GM18858 (cell line): ENCODE measurements around the gene ATG9B.
"Not testable (repeated sequence)": the region's sequence is repeated elsewhere in the genome, so short reads cannot be mapped to it uniquely, and the experiment has no call there.

Experiments used
- ATAC-seq: cut with Tn5 transposase; IDR thresholded peaks from one replicate; pipeline ENCODE4 v1.9.1; 2021; ENCODE audit not compliant: unreplicated experiment

ATG9B gene

GRCh38 chr7:151059367-151060112, 35.2 kb upstream of the ATG9B start, which contains the start of gene SLC4A2:
TSS of gene SLC4A2 (plus strand) at chr7:151059589. CDS start at chr7:151061988, 2,399 bp downstream.
- ATAC-seq: no peak

DNA sequence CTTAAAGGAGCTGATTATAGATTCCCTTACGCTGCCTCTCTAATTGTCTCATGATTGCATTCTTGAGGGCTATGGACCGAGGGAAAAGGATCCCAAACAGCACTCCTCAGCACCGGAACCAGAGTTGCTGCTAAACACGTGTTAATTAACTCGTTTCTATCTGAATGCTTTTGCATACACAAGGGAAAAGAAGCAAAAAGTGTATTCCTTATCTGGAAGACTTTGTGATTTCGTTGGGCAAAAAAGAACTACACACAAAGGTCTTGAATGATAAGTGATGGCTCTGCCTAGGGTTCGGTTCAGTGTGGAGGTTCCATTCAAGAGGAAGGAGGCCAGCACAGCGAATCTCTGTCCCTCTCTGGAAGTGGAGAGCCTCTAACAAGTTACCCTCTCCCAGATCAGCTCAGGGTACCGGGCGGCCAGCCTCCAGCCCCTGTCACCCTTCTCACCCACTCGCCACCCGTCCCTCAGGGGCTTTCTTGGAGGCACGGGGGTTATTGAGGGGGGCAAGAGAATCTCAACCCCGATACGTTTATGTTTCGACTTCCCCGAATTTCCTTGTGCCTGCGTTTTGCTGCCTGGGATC, 34.6 kb upstream of the ATG9B start:
- ATAC-seq: no peak

DNA sequence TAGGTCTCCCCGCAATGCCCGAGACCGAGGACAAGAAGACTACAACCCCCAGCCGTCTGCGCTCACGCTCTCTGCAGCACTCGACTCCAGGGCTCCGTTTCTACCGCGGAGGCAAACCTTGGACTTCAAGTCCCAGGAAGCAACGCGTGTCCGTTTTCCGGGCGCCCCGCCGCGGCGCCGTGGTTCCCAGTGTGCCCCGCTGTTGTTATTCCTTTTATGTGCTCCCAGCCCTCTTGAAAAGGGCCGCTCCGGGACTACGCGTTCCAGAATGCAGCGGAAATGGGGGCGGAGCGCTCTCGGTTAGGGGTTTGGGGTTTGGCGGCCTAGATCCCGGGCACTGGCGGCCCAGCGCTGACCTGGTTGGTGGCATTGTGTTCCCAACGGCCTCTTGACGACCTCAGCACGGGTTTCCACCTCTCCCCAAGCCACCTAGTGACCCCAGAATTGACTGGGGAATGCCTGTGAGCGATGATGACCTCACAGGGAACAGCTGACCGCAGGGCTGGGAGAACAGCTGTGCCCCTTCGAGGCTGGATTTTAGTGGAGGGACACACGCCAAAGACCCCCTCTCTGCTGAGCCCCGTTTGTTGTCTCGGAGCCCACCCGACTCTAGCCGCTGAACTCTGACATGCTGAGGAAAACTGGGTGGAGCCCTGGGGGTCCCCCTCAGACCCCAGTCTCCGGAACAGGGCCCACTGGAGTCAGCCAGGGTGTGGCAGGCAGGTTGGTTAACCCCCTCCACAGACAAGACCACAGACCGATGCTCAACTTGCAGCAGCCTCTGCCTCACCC, 33.9 kb upstream of the ATG9B start:
- peak; percentile 81 for ATAC-seq

GRCh38 chr7:151057506-151057988, 33.3 kb upstream of the ATG9B start, which contains the start of gene CDK5:
TSS of gene CDK5 (minus strand) at chr7:151057897. CDS start at chr7:151057848, 49 bp downstream.
- ATAC-seq: peak; percentile 11

- ATAC-seq: no peak
Observed at GRCh38 chr7:151056666-151057505, 32.6 kb upstream of the ATG9B start.

GRCh38 chr7:151056283-151056665, 32.0 kb upstream of the ATG9B start:
- no peak for ATAC-seq

DNA sequence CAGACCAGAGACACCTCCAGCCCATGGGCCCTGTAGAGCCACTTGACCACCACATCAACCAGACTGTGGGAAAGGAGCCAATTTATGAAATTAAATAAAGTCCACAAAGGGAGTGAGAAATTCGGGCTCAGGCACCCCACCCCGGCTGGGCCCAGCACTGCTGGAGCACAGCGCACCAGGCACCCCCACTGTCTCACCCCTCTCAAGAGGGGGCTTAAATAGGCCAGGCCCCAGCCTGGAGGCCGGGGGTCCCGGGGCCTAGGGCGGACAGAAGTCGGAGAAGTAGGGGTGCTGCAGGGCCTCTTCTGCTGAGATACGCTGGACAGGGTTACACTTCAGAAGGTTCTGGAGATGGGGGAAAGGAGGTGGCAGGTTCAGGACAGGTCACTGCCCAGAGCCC, 29.5 kb upstream of the ATG9B start:
- ATAC-seq: no peak

DNA sequence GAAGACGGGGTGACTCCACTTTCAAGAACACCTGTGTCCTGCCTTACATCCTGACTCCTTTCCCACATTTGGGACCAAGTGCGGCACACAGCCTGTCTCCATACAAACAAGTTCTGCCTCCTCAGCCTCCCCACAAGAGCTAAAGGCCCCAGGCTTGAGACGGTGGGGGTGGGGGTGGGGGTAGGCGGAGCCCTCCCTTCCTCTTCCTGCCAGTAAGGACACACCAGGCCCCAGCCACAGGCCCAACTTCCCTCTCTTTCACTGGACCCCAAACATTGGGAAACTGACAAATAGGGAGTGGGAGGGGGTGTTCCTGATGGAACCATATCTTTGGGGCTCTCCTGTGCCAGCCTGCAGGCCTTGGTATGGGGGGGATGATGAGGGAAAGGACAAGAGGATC, 28.8 kb upstream of the ATG9B start:
- no peak for ATAC-seq

GRCh38 chr7:151051108-151051507, 26.8 kb upstream of the ATG9B start:
- no peak for ATAC-seq

DNA sequence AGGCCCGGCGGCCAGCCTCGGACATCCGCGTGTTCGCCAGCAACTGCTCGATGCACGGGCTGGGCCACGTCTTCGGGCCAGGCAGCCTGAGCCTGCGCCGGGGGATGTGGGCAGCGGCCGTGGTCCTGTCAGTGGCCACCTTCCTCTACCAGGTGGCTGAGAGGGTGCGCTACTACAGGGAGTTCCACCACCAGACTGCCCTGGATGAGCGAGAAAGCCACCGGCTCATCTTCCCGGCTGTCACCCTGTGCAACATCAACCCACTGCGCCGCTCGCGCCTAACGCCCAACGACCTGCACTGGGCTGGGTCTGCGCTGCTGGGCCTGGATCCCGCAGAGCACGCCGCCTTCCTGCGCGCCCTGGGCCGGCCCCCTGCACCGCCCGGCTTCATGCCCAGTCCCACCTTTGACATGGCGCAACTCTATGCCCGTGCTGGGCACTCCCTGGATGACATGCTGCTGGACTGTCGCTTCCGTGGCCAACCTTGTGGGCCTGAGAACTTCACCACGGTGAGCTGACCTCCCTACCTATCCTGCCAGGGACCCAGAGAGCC, 24.7 kb upstream of the ATG9B start:
- ATAC-seq: no peak

DNA sequence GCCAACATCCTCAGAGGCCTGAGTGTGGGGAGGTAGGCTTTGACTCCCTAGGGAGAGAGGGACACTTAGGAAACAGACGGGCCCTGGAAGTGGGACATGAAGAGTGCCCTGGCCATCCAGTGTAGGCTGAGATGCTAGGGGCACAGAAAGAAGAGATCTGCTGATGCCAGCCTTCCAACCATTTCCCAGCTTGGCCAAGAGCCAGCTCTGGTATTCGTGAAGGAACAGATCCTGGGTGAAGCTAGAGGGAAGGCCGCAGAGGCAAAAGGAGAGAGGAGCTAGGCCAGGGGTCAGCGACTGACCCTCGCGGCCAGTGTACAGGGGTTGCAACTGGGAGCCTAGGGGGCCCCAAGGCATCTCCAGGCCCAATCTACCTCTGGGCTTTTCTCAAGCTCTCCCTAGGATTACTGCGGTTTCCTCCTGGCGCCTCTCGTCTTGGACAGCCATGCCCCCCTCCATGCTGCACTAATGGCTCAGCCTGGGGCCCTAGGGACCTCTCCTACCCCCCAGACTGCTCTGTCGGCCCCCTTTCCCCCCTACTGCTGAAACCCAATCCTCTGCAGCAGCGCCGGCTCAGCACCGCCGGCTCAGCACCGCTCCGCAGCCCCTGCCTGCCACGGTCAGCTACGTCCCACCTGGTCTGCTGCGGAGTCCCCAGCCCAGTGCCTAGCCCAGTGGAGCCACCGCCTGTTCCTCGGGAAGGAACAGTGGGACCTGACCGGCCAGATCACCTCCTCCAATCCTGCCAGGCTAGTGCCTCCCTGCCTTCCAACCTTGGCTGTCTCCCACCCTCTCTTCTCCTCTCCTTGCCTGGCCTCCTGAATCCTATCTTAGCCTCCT, 23.9 kb upstream of the ATG9B start, which contains the start of gene ASIC3:
TSS of gene ASIC3 (plus strand) at position 556 of the 840 bp plus-strand sequence. CDS start 355 bp downstream, outside the sequence.
- ATAC-seq: no peak

GRCh38 chr7:151046603-151047573, 22.6 kb upstream of the ATG9B start:
- no peak for ATAC-seq

- no peak for ATAC-seq
Observed at GRCh38 chr7:151045967-151046366, 21.7 kb upstream of the ATG9B start.

DNA sequence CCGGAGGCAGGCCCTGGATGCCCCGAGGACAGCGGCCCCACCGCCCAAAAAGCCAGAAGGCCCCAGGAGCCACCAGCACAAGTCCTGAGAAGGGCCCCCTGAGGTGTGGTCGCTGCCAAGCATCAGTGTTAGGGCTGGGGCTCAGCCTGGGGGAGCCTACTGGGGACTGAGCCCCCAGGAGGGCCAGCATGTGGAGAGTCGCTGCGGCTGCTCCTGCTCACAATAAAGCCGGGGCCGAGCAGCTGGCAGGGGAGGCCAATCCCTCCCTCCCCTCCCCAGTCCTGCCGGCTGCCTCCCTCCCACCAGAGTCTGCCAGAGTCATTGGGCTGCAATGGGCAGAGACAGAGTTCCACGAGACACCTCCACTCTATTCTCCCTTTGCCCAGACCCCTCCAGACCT, 21.0 kb upstream of the ATG9B start:
- no peak for ATAC-seq

DNA sequence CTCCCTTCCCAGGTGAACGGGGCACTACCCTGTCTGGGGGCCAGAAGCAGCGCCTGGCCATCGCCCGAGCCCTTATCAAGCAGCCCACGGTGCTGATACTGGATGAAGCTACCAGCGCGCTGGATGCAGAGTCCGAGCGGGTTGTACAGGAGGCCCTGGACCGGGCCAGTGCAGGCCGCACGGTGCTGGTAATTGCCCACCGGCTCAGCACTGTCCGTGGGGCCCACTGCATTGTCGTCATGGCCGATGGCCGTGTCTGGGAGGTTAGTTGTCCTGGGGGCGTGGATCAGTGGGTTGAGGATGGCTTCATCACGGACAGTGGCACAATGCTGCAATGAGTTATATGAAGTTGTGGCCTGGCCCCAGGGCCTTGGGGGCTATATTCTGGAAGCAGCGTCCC, 19.7 kb upstream of the ATG9B start:
- no peak for ATAC-seq

DNA sequence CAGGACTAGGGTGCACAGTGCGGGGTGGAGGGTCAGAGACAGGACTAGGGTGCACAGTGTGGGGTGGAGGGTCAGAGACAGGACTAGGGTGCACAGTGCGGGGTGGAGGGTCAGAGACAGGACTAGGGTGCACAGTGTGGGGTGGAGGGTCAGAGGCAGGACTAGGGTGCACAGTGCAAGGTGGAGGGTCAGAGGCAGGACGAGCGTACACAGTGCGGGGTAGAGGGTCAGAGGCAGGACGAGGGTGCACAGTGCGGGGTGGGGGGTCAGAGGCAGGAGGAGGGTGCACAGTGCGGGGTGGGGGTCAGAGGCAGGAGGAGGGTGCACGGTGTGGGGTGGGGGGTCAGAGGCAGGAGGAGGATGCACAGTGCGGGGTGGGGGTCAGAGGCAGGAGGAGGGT, 19.2 kb upstream of the ATG9B start:
- not testable (repeated sequence) for ATAC-seq

GRCh38 chr7:151040616-151041375, 16.5 kb upstream of the ATG9B start:
- ATAC-seq: no peak
